Bone marrow (tissue), 2 donors: ENCODE results near the gene SNCB.

Experiments
- DNase-seq, 2 donors: peaks; one replicate each; lab custom pipeline; 2025; lab: John Stamatoyannopoulos, UW

Gene SNCB

GRCh38 chr5:176660860-176661641 lies 30.7 kb upstream of the SNCB start:
- peak; percentile 44 to 66 for DNase-seq

DNA sequence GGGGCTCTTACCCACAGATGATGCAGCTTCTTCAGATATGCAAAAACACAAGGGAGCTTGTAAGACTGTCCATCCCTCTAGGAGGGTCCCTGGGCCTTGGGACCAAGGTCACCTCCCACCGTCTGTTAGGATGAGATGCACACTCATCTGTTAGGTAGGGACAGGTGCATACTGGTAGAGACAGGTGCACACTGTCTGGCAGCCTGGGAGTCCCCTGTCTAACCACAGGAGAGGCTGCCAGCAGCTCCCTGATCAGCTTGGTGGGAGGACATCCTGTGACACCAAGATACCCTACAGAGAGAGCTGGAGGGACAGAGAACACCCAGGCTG lies 30.2 kb upstream of the SNCB start:
- DNase-seq: no peak

DNA sequence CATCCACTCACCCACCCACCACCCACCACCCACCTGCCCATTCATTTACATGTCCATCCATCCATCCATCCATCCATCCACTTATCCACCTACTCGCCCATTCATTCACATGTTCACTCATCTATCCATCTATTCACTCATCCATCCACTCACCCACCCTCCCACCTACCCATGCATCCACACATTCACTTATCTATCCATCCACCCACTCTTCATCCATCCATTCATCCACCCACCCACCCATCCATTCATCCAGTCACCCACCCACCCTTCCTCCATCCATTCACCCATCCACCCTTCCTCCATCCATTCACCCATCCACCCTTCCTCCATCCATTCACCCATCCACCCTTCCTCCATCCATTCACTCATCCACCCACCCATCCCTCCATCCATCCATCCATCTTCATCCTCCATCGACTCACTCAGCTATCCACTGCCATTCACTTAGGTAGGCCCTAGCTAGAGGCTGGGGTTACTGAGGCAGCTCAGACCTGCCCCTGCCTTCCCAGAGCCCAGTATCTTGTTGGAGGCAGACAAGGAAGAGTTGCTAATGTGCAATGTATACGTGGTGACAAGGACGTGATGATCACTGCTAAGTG lies 29.6 kb upstream of the SNCB start:
- DNase-seq: no peak

DNA sequence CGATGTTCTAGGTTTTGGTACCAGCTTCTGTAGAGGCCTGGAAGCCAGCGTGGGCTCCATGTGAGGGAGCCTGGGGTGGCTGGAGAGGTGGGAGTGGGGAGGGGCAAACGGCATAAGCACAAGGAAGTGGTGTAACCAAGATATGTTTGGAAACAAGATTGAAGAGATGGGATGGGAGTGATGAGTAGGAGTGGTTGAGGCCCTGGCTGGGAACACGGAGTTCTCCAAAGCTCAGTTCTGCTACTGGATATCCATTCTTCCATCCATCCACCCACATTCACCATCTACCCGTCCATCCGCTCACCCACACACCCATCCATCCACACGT lies 29.1 kb upstream of the SNCB start:
- DNase-seq: no peak

GRCh38 chr5:176658817-176659511 lies 28.6 kb upstream of the SNCB start:
- DNase-seq: peak in 1 of 2 donors; percentile 55

DNA sequence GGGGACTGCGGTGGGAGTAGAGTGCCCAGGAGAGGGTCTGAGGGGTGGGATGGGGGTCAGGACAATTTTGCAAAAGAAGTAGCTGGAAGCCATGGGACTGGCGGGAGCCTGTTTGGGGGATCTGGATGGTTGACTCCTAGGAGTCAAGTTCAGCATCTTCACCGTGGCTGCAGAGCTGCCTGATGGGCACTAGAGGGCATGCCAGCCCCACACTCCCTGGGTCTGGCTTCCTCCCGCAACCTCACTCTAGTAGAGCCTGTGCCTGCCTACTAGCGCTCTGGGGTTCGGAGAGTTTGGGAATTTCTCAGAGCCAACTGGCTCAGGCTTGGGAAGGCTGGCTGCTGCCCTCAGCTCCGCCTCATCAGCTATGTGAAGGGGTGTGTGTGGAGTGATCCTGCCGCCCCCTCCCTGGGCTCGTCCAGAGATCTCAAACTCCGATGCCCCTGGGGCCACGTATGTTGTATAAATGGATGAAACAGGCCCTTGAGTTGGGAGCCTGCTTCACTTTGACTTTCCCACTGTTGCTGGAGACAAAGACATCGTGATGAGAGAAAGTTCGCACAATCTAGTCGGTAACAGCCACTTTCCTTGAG lies 27.8 kb upstream of the SNCB start:
- DNase-seq: peak; percentile 10 to 51

DNA sequence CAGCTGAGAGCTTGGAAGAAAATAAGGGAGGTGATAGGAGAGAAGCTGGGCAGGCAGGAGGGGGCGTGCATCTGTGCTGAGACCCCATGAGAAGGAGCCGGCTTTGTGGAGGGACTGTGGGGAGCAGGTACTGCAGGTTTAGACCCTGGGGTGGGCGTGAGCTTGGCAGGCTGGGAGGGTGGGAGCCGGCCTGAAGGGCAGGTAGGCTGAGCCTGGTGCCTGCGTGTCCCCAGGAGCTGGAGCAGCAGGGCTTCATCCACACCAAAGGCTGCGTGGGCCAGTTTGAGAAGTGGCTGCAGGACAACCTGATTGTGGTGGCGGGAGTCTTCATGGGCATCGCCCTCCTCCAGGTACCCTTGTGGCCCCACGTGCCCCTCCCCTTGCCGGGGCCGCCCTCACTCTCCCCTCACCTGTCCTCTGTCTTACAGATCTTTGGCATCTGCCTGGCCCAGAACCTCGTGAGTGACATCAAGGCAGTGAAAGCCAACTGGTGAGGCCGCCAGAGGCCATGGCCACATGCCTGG lies 26.2 kb upstream of the SNCB start:
- no peak for DNase-seq

DNA sequence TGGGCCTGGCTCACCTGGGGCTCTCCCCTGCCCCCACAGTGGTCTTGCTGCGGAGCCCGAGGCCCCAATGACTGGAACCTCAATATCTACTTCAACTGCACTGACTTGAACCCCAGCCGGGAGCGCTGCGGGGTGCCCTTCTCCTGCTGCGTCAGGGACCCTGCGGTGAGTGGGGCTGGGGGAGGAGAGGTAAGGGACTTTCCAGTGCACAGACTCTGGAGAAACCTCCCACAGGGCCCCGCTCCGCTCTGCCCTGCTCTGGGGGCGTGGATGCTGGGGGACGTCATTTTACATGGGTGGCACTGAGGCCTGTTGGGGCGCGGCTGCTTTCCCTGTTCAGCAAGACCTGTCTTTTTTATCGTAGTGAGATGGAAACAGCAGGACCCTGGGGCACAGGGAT lies 24.5 kb upstream of the SNCB start:
- DNase-seq: no peak

DNA sequence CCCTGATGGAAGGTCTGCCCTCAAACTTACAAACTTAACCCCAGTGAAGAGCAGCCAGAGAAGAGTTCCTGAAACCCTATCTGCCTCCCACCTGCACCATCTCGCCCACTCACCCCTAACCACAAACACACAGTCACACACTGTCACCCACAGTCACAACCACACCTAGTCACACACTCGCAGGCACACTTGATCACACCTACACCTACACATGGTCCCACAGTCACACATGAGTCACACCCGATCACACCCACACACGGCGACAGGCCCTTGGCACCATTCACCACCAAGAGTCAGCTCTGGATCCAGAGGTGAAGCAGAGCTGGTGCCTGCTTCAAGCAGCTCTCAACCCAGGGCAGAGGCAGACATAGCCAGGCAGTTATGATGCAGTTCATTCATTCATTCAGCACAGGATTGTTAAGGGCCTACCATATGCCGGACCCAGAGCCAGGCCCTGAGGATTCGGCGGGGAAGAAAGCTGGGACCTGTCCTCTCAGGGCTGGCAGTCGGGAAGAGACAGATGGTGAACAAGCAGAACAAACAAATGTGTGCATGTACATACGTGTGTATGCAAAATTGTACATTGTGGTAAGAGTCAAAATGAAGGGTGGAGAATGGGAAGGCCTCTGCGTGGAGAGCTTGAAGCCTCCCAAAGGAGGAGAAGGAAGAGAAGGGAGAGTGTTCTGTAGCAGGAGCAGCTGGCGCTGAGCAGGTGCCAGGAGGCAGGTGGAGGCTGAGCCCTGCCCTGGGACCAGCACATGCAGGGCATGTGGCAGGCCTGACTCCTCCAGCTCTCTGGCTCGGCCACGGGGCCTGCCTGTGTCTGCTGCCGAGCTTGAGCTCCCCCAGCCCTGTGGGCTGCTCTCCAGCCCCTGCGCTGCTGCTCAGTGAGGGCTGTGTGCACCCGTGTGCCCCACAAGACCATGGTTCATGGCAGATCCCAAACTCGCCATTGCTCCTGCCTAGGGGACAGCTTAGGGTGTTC lies 23.4 kb upstream of the SNCB start:
- DNase-seq: no peak

- DNase-seq: no peak
Observed at GRCh38 chr5:176652136-176652535, 21.8 kb upstream of the SNCB start.

DNA sequence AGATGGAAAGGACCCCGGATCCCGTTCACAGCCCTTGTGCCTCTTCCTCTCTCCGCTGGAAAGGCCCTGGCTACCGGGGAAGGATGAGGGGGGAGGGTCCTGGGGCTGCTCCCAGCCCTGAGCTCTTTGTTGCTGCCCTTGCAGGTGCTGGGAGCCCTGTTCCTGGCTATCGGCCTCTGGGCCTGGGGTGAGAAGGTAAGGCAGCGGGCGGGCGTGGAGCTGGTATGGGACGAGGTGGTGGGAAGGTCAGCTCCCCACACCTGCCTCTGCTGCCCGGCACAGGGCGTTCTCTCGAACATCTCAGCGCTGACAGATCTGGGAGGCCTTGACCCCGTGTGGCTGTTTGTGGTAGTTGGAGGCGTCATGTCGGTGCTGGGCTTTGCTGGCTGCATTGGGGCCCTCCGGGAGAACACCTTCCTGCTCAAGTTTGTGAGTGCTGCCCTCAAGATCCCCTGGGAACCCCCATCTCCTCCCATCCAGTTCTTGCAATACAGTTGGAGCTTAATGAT lies 21.2 kb upstream of the SNCB start:
- no peak for DNase-seq

DNA sequence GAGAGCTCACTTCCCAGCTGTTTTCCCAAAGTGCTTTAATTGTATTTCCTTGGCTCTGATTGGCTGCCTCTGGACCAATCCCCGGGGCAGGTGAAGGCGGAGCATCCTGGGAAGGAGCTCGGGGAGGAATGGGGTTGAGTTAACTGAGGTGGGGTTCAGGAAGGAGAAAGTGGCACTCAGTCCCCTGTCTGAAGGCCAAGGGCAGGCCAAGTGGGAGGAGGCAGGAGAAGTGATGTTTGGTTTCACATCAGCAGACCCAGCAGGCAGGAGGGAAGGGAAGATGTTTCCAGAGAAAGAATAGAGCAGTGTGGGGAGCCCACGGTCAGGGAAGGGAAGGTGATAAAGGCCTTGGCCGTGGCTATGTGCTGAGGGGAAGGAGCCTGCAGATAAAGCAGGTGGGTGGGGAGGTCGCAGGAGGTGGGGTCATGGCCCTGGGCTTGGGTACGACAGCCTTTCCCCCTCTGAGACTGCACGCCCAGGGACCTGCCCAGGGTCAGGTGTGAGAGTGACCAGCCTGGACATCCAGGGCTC lies 20.1 kb upstream of the SNCB start:
- no peak for DNase-seq

GRCh38 chr5:176648474-176649194 lies 18.3 kb upstream of the SNCB start:
- DNase-seq: no peak

GRCh38 chr5:176647843-176648473 lies 17.6 kb upstream of the SNCB start:
- DNase-seq: no peak

DNA sequence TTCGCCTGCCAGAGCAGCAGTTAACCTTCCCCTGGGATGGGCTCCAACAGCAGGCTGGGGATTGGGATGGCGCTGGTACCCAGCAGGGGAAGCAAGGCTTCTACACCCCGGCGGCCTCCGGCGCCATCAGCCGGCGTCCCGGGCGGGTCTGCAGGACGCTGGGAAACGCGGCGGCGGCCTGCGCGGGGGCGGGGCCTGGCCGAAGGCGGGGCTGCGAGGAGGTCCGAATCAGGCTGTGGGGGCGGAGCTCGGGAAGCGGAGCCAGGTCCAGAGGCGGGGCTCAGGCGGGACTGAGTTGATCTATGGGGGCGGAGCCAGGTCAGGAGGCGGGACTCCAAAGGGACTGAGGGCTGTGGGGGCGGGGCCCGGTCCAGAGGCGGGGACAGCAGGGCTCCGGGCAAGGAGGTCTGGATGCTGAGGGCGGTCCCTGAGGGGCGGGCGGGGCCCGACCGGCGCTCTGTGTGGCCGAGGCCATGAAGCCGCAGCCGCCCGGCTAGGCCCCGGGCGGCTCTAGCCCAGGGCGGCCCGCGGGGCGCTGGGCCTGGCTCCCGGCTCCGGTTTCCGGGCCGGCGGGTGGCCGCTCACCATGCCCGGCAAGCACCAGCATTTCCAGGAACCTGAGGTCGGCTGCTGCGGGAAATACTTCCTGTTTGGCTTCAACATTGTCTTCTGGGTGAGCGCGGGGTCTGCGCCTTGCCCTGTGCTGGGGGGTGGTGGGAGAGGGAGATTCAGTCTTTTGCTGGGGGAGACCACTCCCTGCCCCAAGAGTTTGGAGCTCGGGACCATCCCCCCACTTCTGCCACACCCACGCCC lies 16.9 kb upstream of the SNCB start, which contains the start of gene TSPAN17:
Gene TSPAN17 (plus strand): TSS at position 455 of the 813 bp plus-strand sequence. CDS start 132 bp downstream, at position 587.
- DNase-seq: peak; percentile 95 to 99

DNA sequence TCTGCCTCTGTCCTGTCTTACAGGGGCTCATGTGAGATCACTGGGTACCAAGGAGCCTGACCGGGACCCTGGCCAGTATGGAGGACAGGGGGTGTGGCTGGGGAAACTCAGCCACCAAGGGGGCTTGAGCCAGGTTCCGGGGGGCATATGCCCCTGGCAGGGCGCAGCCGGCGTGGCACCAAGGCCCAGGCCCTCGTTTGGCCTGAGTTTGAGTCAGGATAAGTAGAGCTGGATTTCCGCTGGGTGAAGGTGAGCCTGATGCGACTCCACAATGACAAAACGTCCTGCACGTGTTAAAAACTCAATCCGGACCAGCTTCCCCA lies 16.3 kb upstream of the SNCB start:
- DNase-seq: no peak

DNA sequence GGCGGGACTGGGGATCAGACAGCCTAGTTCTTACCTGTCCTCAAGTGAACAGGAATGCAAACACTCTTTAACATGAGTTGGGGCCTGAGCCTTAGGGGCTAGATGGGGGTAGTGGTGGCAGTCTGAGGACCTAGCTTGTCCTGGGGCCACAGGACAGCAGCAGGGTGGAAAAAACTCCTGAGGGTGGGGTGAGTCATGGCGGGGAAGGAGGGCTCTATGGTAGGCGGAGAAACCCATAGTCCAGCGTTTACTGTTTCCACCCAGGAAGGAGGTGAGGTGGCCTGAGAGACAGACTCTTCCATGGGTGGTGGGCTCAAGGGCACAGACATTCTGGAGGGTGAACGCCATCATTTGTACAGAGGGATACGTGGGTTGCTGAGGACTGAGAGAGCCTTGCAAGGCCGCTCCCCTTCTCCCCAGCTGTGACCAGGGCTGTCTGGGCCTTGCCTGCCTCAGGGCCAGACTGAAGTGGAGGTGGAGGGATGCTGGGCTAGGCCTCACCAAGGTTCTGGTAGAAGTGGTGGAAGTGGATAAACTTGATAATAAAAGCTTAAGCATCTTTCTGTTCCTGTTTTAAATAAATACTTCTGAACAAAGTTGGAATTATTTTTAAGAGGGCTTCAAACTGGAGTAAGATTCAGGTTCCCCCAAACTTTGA lies 15.8 kb upstream of the SNCB start:
- DNase-seq: no peak

GRCh38 chr5:176644878-176645670 lies 14.7 kb upstream of the SNCB start:
- DNase-seq: no peak
